ENCODE measurements around the gene TANGO2. TPM values are rescaled to one million over a fixed set of nuclear protein-coding genes. Genes with fewer than 3 reads are reported as not detected.

Gene TANGO2
- polyA plus RNA-seq, 1 donor from 2014 or later, result 12.7 TPM

GRCh38 chr22:20028855-20029549, 8.1 kb downstream of the TANGO2 start:
- Histone ChIP-seq H3K27ac (ENCODE audit: low read length) (no peak overlapping the region), H4K20me1 (ENCODE audit: insufficient read depth) (no peaks in the 10 kb centered on the region), H3K79me2 (replicated peaks; ENCODE audit: insufficient read depth, low read length) (no peaks in the 10 kb centered on the region), H3K27me3 (ENCODE audit: insufficient read depth, low read depth, low read length) (no peaks in the 10 kb centered on the region), H3F3A (ENCODE audit: insufficient read depth, low read length, poor library complexity, severe bottlenecking) (no peaks in the 10 kb centered on the region), H3K9me2 (ENCODE audit: insufficient read depth, low read length) (no peaks in the 10 kb centered on the region), H3K9me3 (ENCODE audit: low read length) (no peaks in the 10 kb centered on the region), H3K9ac (ENCODE audit: low read length) (no peak overlapping the region), H2AFZ (ENCODE audit: low read depth, low read length) (no peak overlapping the region), H3K36me3 (ENCODE audit: insufficient read depth, low read length) (no peaks in the 10 kb centered on the region), H3K4me3 (ENCODE audit: low read length) (no peak overlapping the region), H3K4me2 (ENCODE audit: low read length) (no peak overlapping the region)
- TF ChIP-seq POLR2AphosphoS5 (IDR thresholded peaks at IDR 0.05) (no peak), EZH2 (IDR thresholded peaks at IDR 0.05; ENCODE audit: borderline replicate concordance, insufficient read depth, low read length, poor library complexity, severe bottlenecking) (no peak), REST (IDR thresholded peaks at IDR 0.05; ENCODE audit: borderline replicate concordance) (no peak), MXI1 (conservative IDR thresholded peaks at IDR 0.05; ENCODE audit: poor library complexity, severe bottlenecking) (no peak), TAF1 (IDR thresholded peaks at IDR 0.05; ENCODE audit: low read depth) (no peak), SMC3 (conservative IDR thresholded peaks at IDR 0.05; ENCODE audit: poor library complexity) (no peak), CTCF (IDR thresholded peaks at IDR 0.05; ENCODE audit: poor library complexity, severe bottlenecking) (no peak), RAD21 (conservative IDR thresholded peaks at IDR 0.05) (no peak), EP300 (conservative IDR thresholded peaks at IDR 0.05; ENCODE audit: poor library complexity, severe bottlenecking) (no peak)

GRCh38 chr22:20029550-20030225, 8.8 kb downstream of the TANGO2 start:
- Histone ChIP-seq H3K27me3 (ENCODE audit: insufficient read depth, low read depth, low read length) (no peaks in the 10 kb centered on the region), H3K27ac (ENCODE audit: low read length) (no peak overlapping the region), H2AFZ (ENCODE audit: low read depth, low read length) (no peak overlapping the region), H3K4me2 (ENCODE audit: low read length) (no peak overlapping the region), H3F3A (ENCODE audit: insufficient read depth, low read length, poor library complexity, severe bottlenecking) (no peaks in the 10 kb centered on the region), H3K9me3 (ENCODE audit: low read length) (no peaks in the 10 kb centered on the region), H4K20me1 (ENCODE audit: insufficient read depth) (no peaks in the 10 kb centered on the region), H3K4me3 (ENCODE audit: low read length) (no peak overlapping the region), H3K36me3 (ENCODE audit: insufficient read depth, low read length) (no peaks in the 10 kb centered on the region), H3K9me2 (ENCODE audit: insufficient read depth, low read length) (no peaks in the 10 kb centered on the region), H3K79me2 (replicated peaks; ENCODE audit: insufficient read depth, low read length) (no peaks in the 10 kb centered on the region), H3K9ac (ENCODE audit: low read length) (no peak overlapping the region)
- TF ChIP-seq SMC3 (conservative IDR thresholded peaks at IDR 0.05; ENCODE audit: poor library complexity), result no peak
- TF ChIP-seq CTCF (IDR thresholded peaks at IDR 0.05; ENCODE audit: poor library complexity, severe bottlenecking), result no peak
- no peak for TF ChIP-seq EZH2 (IDR thresholded peaks at IDR 0.05; ENCODE audit: borderline replicate concordance, insufficient read depth, low read length, poor library complexity, severe bottlenecking)
- no peak for TF ChIP-seq RAD21 (conservative IDR thresholded peaks at IDR 0.05)
- TF ChIP-seq EP300 (conservative IDR thresholded peaks at IDR 0.05; ENCODE audit: poor library complexity, severe bottlenecking), result no peak
- no peak for TF ChIP-seq TAF1 (IDR thresholded peaks at IDR 0.05; ENCODE audit: low read depth)
- TF ChIP-seq MXI1 (conservative IDR thresholded peaks at IDR 0.05; ENCODE audit: poor library complexity, severe bottlenecking), result no peak
- TF ChIP-seq REST (IDR thresholded peaks at IDR 0.05; ENCODE audit: borderline replicate concordance), result no peak
- no peak for TF ChIP-seq POLR2AphosphoS5 (IDR thresholded peaks at IDR 0.05)

Data from neural cell (in vitro differentiated cells).